ENCODE results near the gene PTPN21. TPM values are rescaled to one million over a fixed set of nuclear protein-coding genes. Genes with fewer than 3 reads are reported as not detected.
A peak's percentile ranks its signal among the peaks of the same experiment; 100 is the strongest.

Gene PTPN21
- total RNA-seq, 1 experiment from 2014 or later = 27.7 TPM

- intact Hi-C loops (cut with micrococcal nuclease; ENCODE audit: unreplicated experiment) = loop anchor here (2.0 kb wide), 1 partner anchor 18 kb away; no protein-coding TSS in a partner anchor
- no TSS peak for BruUV-seq (replicated peaks)
- ChIA-PET POLR2A (no interaction called here), CTCF (no interaction called here)
- H3K9me3 Mint-ChIP-seq (ENCODE audit: unreplicated experiment) = no peaks in the 10 kb centered on the region
- no peak overlapping the region for H3K27ac Mint-ChIP-seq (ENCODE audit: unreplicated experiment)
- no peaks in the 10 kb centered on the region for H3K9me3 ChIP-seq
- DNase-seq = no peak
- no peak for TF ChIP-seq CTCF (IDR thresholded peaks at IDR 0.05; ENCODE audit: insufficient read depth in 1 of 2, low read depth in 1 of 2, low read length in 1 of 2, severe bottlenecking in 1 of 2, unreplicated experiment in 1 of 2)
- H3K36me3 Mint-ChIP-seq (ENCODE audit: insufficient read depth, unreplicated experiment) = peaks cover 19% of the 10 kb centered on the region
- H3K4me3 Mint-ChIP-seq (ENCODE audit: unreplicated experiment) = peak overlapping the region; percentile 85
- H3K4me1 Mint-ChIP-seq (ENCODE audit: low read depth, unreplicated experiment) = peaks cover 26% of the 10 kb centered on the region
- no peaks in the 10 kb centered on the region for H3K27me3 Mint-ChIP-seq (ENCODE audit: insufficient read depth, unreplicated experiment)
- H3K4me3 ChIP-seq (ENCODE audit: low read depth, low read length) = no peak overlapping the region
- no peaks in the 10 kb centered on the region for H3K36me3 ChIP-seq (ENCODE audit: control insufficient read depth, insufficient read depth, low read length)
- peaks cover 40% of the 10 kb centered on the region for H3K4me1 ChIP-seq
- no peaks in the 10 kb centered on the region for H3K27me3 ChIP-seq (replicated peaks; ENCODE audit: control insufficient read depth, insufficient read depth, low read length)
Observed at GRCh38 chr14:88552876-88553275, 1.9 kb downstream of the PTPN21 start.

GRCh38 chr14:88551980-88552431 is 2.8 kb downstream of the PTPN21 start:
- H3K36me3 ChIP-seq (ENCODE audit: control insufficient read depth, insufficient read depth, low read length) = no peaks in the 10 kb centered on the region
- no peaks in the 10 kb centered on the region for H3K27me3 ChIP-seq (replicated peaks; ENCODE audit: control insufficient read depth, insufficient read depth, low read length)
- no peak for TF ChIP-seq CTCF (IDR thresholded peaks at IDR 0.05; ENCODE audit: insufficient read depth in 1 of 2, low read depth in 1 of 2, low read length in 1 of 2, severe bottlenecking in 1 of 2, unreplicated experiment in 1 of 2)
- Mint-ChIP-seq H3K9me3 (ENCODE audit: unreplicated experiment) (no peaks in the 10 kb centered on the region), H3K4me1 (ENCODE audit: low read depth, unreplicated experiment) (peaks cover 30% of the 10 kb centered on the region), H3K36me3 (ENCODE audit: insufficient read depth, unreplicated experiment) (peaks cover 19% of the 10 kb centered on the region), H3K27me3 (ENCODE audit: insufficient read depth, unreplicated experiment) (no peaks in the 10 kb centered on the region), H3K27ac (ENCODE audit: unreplicated experiment) (no peak overlapping the region), H3K4me3 (ENCODE audit: unreplicated experiment) (peak overlapping the region; percentile 85)
- intact Hi-C loops (cut with micrococcal nuclease; ENCODE audit: unreplicated experiment) = loop anchor here (1.0 to 2.0 kb wide), 2 partner anchors 9 to 17 kb away; no protein-coding TSS in a partner anchor
- H3K4me1 ChIP-seq = peaks cover 43% of the 10 kb centered on the region
- H3K4me3 ChIP-seq (ENCODE audit: low read depth, low read length) = peak overlapping the region; percentile 48
- BruUV-seq (replicated peaks) = no TSS peak
- POLR2A ChIA-PET = no interaction called here
- no peaks in the 10 kb centered on the region for H3K9me3 ChIP-seq
- CTCF ChIA-PET = no interaction called here
- no peak for DNase-seq

GRCh38 chr14:88551094-88551870 is 3.5 kb downstream of the PTPN21 start:
- BruUV-seq (replicated peaks) = no TSS peak
- intact Hi-C loops (cut with micrococcal nuclease; ENCODE audit: unreplicated experiment) = loop anchor here (1.0 kb wide), 1 partner anchor 8 kb away; no protein-coding TSS in a partner anchor
- Histone ChIP-seq H3K4me1 (peaks cover 43% of the 10 kb centered on the region), H3K27me3 (replicated peaks; ENCODE audit: control insufficient read depth, insufficient read depth, low read length) (no peaks in the 10 kb centered on the region), H3K9me3 (no peaks in the 10 kb centered on the region), H3K36me3 (ENCODE audit: control insufficient read depth, insufficient read depth, low read length) (no peaks in the 10 kb centered on the region), H3K4me3 (ENCODE audit: low read depth, low read length) (peak overlapping the region; percentile 48)
- peak; percentile 80 to 82 for DNase-seq
- H3K9me3 Mint-ChIP-seq (ENCODE audit: unreplicated experiment) = no peaks in the 10 kb centered on the region
- ChIA-PET POLR2A (no interaction called here), CTCF (no interaction called here)
- no peaks in the 10 kb centered on the region for H3K27me3 Mint-ChIP-seq (ENCODE audit: insufficient read depth, unreplicated experiment)
- peak overlapping the region; percentile 85 for H3K4me3 Mint-ChIP-seq (ENCODE audit: unreplicated experiment)
- peaks cover 24% of the 10 kb centered on the region for H3K4me1 Mint-ChIP-seq (ENCODE audit: low read depth, unreplicated experiment)
- peaks cover 19% of the 10 kb centered on the region for H3K36me3 Mint-ChIP-seq (ENCODE audit: insufficient read depth, unreplicated experiment)
- H3K27ac Mint-ChIP-seq (ENCODE audit: unreplicated experiment) = no peak overlapping the region
- TF ChIP-seq CTCF (IDR thresholded peaks at IDR 0.05; ENCODE audit: insufficient read depth in 1 of 2, low read depth in 1 of 2, low read length in 1 of 2, severe bottlenecking in 1 of 2, unreplicated experiment in 1 of 2) = peak; percentile 13 to 28

All from Caco-2 (cell line).